HG03469 (cell line): ENCODE results near the gene RALBP1.
"Not testable (repeated sequence)": the region's sequence is repeated elsewhere in the genome, so short reads cannot be mapped to it uniquely, and the experiment has no call there.

Source experiments
- ATAC-seq: cut with Tn5 transposase; IDR thresholded peaks from one replicate; pipeline ENCODE4 v1.9.1; 2021; ENCODE audit warnings: mild to moderate bottlenecking, moderate library complexity, moderate number of reproducible peaks; ENCODE audit not compliant: unreplicated experiment

RALBP1 gene

GRCh38 chr18:9454061-9454703 is 21.1 kb upstream of the RALBP1 start:
- no peak for ATAC-seq

GRCh38 chr18:9455718-9456511 is 19.4 kb upstream of the RALBP1 start:
- no peak for ATAC-seq

- ATAC-seq = no peak
Observed at GRCh38 chr18:9466127-9466526, 9.2 kb upstream of the RALBP1 start.

GRCh38 chr18:9466846-9467245 is 8.5 kb upstream of the RALBP1 start:
- ATAC-seq = no peak

- no peak for ATAC-seq
Observed at GRCh38 chr18:9468998-9469397, 6.3 kb upstream of the RALBP1 start.

- ATAC-seq = no peak
Observed at GRCh38 chr18:9469685-9470084, 5.6 kb upstream of the RALBP1 start.

GRCh38 chr18:9474108-9474982 is 968 bp upstream of the RALBP1 start:
- no peak for ATAC-seq

GRCh38 chr18:9475643-9476591 is 604 bp downstream of the RALBP1 start:
- ATAC-seq = peak; percentile 1

GRCh38 chr18:9476949-9477348 is 1.6 kb downstream of the RALBP1 start:
- ATAC-seq = not testable (repeated sequence)

GRCh38 chr18:9477509-9477908 is 2.2 kb downstream of the RALBP1 start:
- no peak for ATAC-seq

- ATAC-seq = no peak
Observed at GRCh38 chr18:9478545-9478944, 3.2 kb downstream of the RALBP1 start.

- peak; percentile 60 for ATAC-seq
Observed at GRCh38 chr18:9482790-9483189, 7.5 kb downstream of the RALBP1 start.

GRCh38 chr18:9483526-9483925 is 8.2 kb downstream of the RALBP1 start:
- ATAC-seq = no peak

GRCh38 chr18:9484856-9485255 is 9.5 kb downstream of the RALBP1 start:
- not testable (repeated sequence) for ATAC-seq

GRCh38 chr18:9488538-9488937 is 13.2 kb downstream of the RALBP1 start:
- ATAC-seq = no peak

- peak; percentile 74 for ATAC-seq
Observed at GRCh38 chr18:9494778-9495331, 19.5 kb downstream of the RALBP1 start.

- no peak for ATAC-seq
Observed at GRCh38 chr18:9495465-9495864, 20.2 kb downstream of the RALBP1 start.

- ATAC-seq = no peak
Observed at GRCh38 chr18:9495916-9496705, 20.8 kb downstream of the RALBP1 start.
